NOMO-1 treated with DMSO at 0.1 percent for 48 hours (cell line): ENCODE results near the gene P4HB.
A peak's percentile ranks its signal among the peaks of the same experiment; 100 is the strongest.

ENCODE experiments used
- DNase-seq: peaks from one replicate; lab custom pipeline; 2025; ENCODE audit not compliant: unreplicated experiment; lab: John Stamatoyannopoulos, UW

Gene P4HB

DNA sequence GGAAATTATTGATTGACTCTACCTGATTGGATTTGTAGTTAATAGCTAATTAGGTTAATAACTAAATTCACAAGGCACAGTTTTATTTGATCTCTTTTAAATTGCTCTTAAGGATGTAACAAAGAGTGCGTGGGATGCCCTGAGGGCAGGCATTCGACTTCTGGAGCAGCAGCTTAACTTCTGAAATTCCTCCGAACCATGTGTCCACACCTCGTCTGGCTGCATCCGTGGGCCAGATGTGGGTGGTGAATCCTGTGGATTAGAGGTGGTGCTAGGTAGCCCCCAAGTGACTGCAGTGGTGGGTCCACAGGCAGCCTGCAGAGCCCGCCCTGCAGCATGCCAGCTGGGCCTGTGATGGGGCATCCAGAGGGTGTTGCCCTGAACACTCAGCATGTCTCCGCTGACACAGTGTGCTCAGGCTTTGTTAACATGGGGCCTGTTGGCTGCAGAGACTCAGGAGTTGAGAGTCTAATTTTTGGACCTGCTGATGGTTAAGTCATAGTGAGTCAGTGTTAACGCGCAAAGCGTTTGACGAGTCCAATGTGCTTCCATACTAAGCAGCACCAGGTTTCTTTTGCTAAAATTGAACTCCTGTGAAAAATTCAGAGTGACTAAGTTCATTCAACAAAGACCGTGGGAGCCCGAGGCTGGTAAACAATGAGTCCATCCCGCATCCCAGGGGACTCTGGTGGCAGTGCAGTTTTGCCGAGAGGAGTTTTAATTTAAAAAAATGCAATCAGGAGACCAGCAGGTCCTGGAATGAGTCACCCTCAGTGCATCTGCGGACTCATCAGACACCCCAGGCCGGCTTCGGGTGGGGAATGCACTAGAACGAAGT lies 37.9 kb upstream of the P4HB start:
- no peak for DNase-seq

DNA sequence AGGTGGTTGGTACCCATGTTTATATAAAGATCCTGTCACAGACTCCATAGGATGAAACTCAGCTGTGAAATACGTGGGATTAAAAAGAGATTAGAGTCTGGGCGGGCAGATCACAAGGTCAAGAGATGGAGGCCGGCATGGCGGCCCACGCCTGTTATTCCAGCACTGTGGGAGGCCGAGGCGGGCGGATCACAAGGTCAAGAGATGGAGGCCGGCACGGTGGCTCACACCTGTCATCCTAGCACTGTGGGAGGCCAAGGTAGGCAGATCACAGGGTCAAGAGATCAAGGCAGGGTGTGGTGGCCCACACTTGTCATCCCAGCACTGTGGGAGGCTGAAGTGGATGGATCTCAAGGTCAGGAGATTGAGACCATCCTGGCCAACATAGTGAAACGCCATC lies 35.1 kb upstream of the P4HB start:
- no peak for DNase-seq

DNA sequence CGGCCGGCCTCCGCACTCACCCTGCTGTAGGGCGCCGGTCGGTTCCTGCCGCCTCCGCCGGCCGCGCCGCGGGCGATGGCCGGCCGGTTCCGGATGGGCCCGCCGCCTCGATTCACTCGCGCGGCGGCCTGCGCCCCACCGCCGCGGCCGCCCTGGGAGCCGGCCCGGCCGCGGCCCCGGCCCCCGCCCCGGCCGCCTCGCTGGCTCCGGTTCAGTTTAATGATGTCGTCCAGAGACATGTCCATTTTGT lies 30.9 kb upstream of the P4HB start:
- DNase-seq = no peak

DNA sequence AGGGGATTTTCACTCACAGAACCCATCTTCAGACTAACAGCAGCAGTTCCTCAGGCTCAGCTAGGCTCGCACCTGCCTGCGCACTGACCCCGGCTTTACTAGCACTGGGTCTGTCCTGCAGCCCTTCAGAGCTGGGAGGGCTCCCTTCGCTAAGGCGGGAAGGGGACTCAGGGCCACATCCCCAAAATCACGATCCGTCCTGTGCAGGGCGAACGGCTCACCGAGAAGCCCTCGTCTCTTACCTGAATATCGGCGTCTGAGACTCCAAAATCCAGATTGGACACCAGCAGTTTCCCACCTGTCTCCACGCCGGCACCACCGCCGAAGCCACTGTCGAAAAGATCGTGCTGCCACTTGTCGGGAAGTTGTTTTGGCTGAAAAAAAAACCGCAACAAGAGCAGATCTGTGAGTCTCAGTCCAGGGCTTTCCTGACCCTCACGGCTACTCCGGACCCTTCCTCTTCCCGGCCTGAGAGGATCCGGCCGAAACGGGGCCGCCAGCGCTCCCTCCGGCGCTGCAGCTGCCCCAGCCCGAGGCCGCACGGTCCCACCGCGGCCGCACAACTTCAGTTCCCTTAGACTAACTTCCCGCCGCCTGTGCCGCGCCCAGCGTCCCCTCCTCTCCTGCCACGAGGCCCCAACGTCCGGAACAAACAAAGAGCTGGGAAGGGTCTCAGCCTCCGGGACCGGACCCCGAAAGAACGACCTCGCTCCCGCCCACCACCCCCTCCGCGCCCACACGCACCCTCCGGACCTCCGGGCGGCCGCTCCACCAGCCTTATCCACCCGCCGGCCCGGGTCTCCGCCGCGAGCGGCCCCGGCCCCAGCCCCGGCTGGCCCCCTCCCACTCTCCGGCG lies 30.3 kb upstream of the P4HB start:
- DNase-seq = no peak

DNA sequence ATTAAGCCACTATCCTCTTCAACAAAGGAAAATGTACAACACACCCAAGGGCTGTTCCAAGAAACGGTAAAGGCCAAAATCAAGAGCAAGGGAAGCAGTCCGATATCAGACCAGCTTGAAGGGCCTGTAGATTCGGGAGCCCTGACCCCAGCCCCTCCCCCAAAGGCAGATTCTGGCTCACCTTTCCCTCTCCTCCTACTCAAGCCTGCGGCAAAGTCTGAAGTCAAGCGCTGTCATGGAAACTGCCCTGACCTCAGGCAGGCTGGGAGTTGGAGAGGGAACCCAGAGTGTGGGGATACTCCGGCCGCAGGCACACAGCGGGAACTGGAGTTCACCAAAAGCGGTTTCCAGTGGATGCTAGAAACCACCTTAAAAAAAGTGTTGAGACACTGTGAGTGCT lies 29.3 kb upstream of the P4HB start:
- DNase-seq = no peak

DNA sequence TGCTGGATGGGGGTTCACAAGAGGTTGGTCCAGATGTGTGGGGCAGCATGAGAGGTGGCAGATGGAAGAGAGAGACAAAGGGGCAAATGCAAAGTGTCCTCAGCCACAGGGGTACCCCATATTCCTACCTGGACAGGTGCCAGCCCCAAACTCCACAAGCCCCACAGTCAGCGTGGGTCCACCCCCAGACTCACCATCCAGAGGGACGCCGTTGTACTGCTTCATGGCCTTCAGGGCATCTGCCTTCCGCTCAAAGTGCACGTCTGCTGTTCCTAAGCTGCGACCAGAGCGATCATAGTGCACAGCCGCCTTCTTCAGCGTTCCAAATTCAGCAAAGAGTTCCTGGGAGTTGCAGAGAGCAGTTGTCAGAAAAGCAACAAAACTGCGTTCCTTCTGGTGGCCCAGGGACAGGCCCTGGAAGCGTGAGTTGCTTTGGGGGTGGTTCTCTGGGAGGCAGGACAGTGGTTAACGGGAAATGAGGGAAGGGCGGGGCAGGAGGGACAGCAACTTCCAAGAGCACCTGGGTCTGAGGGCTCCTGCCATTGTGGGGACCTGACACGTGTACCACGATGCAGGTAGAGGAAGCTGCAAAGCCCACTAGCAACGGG lies 28.8 kb upstream of the P4HB start:
- DNase-seq = no peak

DNA sequence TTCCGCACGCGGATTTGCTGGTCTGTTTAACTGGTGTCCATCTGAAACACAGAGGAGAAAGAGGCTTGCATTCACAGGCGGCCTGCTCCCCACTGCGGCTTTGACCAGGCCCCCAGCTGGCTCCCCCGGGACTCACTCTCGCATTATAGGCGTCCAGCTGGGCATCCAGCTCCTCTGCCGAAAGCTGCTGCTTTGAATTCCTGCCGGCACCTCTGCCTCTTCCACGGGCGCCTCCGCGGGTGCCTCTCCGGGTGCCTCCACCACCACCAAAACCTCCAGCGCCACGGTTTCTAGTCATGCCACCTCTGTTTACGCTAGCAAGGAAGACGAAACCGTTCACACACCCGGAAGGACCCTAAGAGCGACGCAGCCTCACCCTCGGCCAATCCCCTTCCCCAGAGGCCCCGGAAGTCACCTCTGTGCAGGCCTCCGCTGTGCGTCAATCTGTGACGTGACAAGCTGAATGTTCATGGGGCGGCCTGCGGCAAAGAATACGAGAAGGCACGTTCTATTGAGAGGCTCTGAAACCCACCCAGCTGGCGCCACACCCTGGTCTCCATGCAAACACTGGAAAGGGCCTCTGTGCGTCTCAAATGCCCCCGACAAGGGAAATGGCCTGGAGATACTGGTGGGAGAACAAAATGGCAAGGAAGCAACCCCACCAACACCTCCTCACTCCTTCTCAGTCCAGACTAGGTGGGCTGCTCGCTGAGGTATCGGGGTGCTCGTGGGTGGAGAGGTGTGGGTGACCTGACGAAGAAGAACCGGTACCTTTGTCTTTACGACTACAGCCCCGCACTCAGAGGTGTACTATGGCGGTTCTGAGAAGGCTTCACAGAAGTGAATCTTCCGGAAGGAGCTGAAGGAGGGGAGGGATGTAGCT lies 28.0 kb upstream of the P4HB start:
- no peak for DNase-seq

DNA sequence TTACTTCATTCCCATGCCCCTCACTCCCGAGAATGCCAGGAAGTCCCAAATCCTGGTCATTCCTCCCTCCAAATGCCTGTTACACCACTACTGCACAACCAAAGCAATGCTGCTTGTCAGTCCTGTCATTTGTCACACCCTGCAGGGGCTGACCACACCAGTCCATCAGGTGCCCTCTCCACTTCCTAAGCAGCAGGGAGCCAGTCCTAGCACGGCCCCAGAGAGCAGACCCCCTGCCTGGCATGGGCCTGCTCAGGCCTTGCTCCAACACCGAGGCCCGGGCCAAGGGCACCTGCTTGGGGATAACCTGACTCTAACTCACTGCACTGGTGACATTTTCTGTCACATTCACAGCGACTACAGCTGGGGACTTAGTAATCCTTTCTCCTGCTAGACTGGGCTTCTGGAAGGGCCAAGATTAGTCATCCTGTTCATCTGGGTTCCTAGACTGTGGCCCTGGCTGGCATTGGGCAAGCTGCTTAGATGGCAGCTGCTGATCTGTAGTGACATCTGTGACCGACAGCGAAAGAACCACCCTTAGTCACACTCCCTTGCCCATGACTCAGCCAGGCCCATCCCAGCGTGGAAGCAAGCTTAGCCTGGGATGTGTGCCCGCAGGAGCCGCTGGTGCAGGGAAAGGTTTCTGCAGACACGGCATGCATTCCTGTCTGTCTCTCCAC lies 25.7 kb upstream of the P4HB start:
- DNase-seq = no peak

DNA sequence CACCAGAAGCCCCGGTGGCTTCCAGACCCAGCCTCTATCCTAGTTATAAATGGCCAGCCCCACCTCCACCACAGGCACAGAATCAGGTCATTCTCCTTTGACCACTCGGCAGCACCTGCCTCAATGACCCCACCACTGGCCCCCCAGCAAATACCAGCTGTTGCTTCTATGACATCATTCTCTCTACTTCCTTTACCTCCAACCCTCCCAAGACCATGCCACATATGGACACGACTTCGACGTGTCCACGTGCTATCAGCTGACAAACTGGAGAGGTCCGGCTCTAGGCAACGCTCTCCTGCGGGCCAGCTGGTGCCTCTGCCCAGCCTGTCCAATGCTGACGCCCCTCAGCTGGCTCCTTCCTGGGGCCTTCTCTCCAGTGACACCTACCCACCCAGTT lies 25.1 kb upstream of the P4HB start:
- DNase-seq = no peak

DNA sequence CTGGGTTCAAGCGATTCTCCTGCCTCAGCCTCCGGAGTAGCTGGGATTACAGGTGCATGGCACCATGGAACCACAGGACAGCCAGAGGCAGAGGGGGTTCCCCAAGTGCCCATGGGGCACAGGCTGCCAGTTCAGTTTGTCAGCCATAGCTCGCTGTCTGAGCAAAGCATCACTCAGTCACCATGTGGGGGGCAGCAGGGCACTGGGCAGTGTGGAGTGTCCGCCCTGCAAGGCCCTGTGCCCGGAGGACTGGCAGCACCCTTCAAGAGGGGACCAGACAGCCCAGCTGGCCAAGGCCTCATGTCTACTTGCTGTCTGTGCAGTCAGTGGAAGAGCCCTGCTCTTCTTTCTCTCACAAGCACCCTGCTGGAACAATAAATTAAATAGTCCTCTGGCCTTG lies 24.6 kb upstream of the P4HB start:
- no peak for DNase-seq

DNA sequence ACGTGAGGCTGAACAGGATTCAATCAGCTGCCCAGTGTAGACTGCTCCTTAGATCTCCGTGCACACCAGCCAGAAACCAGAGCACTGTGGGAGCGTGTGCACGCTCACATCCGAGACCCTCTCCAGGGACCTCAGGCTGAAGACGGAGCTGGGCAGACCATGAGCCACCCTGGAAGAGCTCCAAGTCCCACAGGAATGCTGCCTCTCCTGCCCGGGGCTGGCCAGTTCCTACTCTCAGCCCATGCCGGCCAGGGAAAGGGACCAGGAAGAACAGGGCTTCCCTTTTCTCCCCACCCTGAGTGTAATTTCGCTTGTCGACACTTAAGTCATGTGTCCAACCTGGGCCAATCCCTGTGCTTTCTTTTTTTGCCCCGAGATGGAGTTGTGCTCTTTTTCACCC lies 24.2 kb upstream of the P4HB start:
- no peak for DNase-seq

DNA sequence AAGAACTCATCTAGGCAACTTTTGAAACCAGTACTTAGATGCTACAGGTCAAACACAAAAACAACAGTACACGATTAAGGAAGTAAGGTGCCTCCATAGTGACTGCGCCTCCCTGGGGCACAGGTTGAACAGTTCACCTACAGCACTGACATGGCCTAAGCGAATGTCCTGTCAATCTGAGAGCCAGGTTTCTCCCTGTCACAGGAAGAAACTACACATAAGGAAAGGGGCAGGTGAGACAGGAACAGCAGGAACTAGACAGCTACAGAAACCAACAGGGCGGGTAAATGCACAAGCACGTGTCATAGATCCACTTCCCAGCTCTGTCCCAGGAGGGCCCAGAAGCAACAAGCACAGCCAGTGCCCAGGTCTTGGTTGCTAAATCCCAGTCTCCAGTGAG lies 18.8 kb upstream of the P4HB start:
- no peak for DNase-seq

DNA sequence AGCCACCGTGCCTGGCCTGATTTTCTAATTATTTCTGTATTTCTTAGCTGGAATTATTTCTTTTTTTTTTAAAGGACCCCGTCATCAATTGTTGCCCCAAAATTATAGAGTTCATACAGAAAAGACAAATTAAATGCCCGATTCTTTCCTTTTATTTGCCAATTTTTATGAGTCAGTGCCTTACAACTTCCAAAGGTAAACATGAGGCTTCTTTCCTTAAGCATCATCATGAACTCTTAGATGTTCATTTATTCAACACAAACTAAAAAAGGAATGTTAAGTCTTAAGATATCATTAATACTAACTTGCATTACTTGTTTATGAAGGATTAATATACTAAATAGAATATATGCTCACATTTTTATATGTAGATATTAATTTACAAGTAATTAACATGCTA lies 18.0 kb upstream of the P4HB start:
- DNase-seq = no peak

DNA sequence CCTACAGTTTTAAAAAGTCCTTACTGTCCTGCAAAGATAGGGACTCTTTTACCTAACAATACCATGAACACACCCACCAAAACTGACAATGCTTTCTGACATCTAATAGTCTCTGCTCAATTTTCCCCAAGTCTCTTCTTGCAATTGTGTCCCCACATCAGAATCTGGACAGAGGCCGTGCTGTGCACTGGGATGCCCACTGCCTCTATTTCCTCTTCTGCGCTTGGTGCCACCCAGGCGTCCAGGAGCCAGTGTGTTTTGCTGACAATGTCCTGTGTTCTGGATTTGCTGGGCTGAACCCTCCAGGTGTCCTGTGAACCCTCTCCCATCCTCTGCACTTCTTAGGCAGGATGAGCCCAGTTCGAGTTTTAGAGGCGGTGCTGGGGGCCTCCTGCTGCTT lies 17.2 kb upstream of the P4HB start:
- no peak for DNase-seq

DNA sequence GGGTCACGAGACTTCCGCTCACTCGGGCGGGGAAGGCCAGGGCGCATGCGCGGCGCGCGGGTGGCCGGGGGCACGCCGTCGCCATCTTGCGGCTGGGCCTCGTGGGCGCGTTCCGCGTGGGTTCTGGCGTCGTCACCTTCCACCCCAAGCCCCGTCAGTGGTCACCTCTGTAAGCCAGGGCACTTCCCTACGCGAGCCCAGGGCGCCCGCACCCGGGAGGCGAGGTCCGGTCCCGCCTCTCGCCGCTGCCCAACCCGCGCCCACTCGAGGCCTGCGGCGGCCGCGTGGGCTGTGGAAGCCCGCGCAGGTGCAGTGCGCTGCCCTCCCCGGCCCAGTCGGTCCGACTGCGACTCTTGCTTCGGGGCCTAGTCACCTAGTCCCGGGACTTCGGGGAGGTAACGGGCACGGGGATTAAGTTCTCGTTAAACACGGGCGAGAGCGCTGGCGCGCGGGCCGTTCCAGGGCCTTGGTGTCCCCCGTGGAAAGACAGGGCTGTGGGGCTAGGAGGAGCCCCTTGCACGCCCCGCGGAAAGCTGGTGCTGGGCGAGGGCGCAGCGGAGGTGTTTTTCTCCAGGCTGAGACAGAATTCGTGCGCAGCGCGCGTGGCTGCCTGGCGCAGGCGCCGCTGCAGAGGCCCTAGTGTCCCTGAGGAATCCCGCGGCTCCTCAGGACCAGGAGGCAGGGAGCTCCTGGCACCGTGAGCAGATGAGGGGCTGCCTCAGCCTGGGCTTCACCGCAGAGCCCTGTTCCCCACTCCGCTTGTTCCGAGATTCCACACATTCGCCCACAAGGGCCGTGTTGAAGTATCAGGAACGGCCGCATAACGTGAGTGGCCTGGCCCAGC lies 11.3 kb upstream of the P4HB start:
- peak; percentile 76 for DNase-seq

DNA sequence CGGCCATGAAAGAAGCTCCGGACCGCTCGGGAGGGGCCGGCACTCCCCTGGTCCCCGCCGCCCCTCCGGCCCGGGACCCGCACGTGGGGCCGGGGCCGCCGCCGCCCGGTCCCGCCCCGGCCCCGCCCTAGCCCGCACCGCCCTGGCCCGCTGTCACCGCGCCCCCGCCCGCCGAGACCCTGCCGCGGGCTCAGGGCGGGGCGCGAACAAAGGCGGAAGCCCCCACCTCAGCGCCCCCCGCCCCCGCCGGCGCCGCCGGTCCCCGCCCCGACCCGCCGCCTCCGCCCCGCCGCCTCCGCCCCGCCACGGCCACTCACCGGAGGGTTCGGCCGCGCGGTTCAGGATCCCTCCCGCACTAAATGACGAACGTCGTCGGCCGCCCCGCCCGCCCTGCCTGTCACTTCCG lies 10.6 kb upstream of the P4HB start, which contains the start of gene ARHGDIA:
Gene ARHGDIA, minus strand, starts transcription at position 357 of the 406 bp plus-strand sequence. CDS start 1,407 bp downstream, outside the sequence.
- DNase-seq = no peak

DNA sequence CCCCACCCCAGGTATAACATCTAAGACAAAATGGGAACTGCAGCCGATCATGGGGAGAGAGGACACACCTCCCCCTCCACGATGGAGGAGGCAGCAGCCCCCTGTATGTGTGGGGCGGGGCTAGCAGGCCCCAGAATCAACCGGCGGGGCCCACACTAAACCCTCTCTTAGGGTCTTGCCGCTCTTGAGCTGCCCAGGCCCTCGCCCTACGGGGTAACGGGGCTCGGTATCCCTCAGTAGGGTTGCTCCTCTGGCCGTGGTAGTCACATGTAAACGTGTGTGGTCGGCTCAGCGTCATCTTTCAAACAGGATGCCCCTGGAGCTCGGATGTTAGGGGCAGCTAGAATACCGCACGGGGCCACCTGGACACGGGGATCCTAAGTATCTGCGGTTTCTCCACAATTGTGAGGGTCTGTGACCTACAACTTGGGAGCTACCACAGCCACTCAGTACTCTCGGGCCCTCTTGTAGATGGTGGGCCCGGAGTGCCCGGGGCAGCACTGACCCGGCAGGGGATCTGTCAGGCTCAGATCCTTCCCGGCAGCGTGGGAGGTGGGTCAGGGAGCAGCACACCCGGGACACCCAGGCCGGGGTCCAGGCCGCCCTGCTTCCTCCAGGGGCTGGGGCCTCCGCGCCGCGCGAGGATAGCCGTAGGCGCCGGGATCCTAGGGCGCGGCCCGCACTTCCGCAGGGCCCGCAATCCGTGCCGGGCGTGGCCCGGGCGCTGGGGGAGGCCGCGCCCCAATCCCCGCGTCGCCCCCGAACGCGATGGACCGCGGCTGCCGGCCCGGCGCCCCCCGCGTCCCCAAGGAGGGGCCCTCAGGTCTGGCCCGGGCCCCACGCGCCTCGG lies 10.0 kb upstream of the P4HB start:
- peak; percentile 22 for DNase-seq

DNA sequence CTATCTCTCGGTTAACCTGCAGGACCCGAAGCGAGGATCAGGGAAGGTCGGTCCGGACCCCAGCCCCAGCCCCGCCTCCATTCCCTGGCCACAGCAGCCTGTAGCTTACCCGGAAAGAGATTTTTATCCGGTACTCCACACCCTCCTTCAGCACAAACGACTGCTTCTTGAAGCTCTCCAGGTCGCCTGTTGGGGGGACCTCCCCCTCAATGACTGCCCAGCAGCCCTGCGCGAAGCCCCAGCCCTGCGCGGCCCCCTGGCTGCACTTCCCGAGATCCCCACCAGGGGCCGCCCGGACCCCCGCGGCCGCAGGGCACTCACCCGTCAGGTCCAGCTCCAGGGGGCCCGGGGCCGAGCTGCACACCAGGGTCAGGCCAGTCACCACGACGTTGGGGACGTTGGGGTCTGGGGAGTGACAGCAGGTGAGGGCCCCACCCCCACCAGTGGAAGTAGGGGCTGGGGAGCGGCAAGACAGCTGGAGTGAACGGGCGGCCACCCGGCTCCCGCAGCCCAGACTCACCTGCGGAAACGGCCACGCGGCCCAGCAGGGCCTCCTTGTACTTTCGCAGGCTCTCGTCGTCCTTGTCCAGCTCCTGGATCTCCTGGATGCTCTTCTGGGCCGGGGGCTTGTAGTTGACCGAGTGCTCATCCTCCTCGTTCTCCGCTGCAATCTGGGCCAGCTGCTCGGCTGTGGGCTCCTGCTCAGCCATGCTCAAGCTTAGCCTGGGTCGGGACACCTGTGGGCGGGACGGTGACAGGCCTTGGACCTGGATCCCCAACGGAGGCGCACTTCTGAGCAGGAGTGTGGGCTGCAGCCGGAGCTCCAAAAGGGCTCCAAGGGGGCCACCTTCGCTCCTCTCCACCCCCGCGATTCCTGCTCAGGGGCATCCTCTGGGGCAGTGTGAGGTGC lies 9.1 kb upstream of the P4HB start:
- no peak for DNase-seq
